Activated CD8-positive, alpha-beta T cell treated with anti-CD3 and anti-CD28 coated beads, Interleukin-2, amount 10 ng/mL, durations not matched to agents 7 days and 5 days (primary cell): ENCODE results near the gene CEP104. TPM values are rescaled to one million over a fixed set of nuclear protein-coding genes. Genes with fewer than 3 reads are reported as not detected.
A peak's percentile ranks its signal among the peaks of the same experiment; 100 is the strongest.

Experiments used
- ATAC-seq: fragments of 150-1000 bp; cut with Tn5 transposase; one replicate; pipeline ENCODE4 v1.10.0; 2021; ENCODE audit warnings: moderate library complexity
- CTCF ChIA-PET: fragments of 350-600 bp; sonication (Branson Sonifier 250); formaldehyde crosslinking; loops from one replicate; lab custom pipeline; 2021; ENCODE audit warnings: antibody characterized with exemption; lab: Charles Lee
- POLR2A ChIA-PET: fragments of 350-600 bp; sonication (Branson Sonifier 250); formaldehyde crosslinking; loops from one replicate; lab custom pipeline; 2021; ENCODE audit warnings: antibody characterized with exemption; lab: Charles Lee
- DNase-seq: peaks from one replicate; pipeline ENCODE4 v3.0.0-alpha.2; 2020
- H3K27ac Mint-ChIP-seq: one replicate; pipeline ENCODE4 v1.8.0; 2021; ENCODE audit warnings: mild to moderate bottlenecking, mixed read lengths
- H3K27me3 Mint-ChIP-seq: one replicate; pipeline ENCODE4 v1.8.0; 2021; ENCODE audit warnings: low read depth, mixed read lengths
- H3K36me3 Mint-ChIP-seq: one replicate; pipeline ENCODE4 v1.8.0; 2021; ENCODE audit warnings: low read depth, mixed read lengths
- H3K4me1 Mint-ChIP-seq: one replicate; pipeline ENCODE4 v1.8.0; 2021; ENCODE audit warnings: low read depth, mixed read lengths
- H3K4me3 Mint-ChIP-seq: one replicate; pipeline ENCODE4 v1.8.0; 2021; ENCODE audit warnings: mild to moderate bottlenecking, mixed read lengths
- H3K9me3 Mint-ChIP-seq: one replicate; pipeline ENCODE4 v1.8.0; 2022; ENCODE audit warnings: mixed read lengths; ENCODE audit not compliant: insufficient read depth
- total RNA-seq, 2 experiments: library from RNA; stranded (reverse); gene quantifications; one replicate each; pipeline ENCODE4 v1.2.3, GENCODE V29; 2021

Gene CEP104
- total RNA-seq, 2 experiments from 2014 or later, result 41.2 to 47.0 TPM

- DNase-seq (no peak), ATAC-seq (no peak)
- ChIA-PET POLR2A (no interaction called here), CTCF (interaction anchor here (1.5 kb wide), 1 partner anchor 14 kb away, joined by 4 read pairs; no protein-coding TSS in a partner anchor)
- H3K27ac Mint-ChIP-seq, result no peak overlapping the region
- peaks cover 41% of the 10 kb centered on the region for H3K4me1 Mint-ChIP-seq
- H3K36me3 Mint-ChIP-seq, result peaks cover 20% of the 10 kb centered on the region
- H3K9me3 Mint-ChIP-seq, result no peaks in the 10 kb centered on the region
- H3K27me3 Mint-ChIP-seq, result no peaks in the 10 kb centered on the region
- no peak overlapping the region for H3K4me3 Mint-ChIP-seq
Measured at GRCh38 chr1:3789421-3790300, 67.3 kb downstream of the CEP104 start.

- Mint-ChIP-seq H3K36me3 (peaks cover 27% of the 10 kb centered on the region), H3K27ac (no peak overlapping the region), H3K4me3 (no peak overlapping the region), H3K4me1 (peaks cover 35% of the 10 kb centered on the region), H3K9me3 (no peaks in the 10 kb centered on the region), H3K27me3 (no peaks in the 10 kb centered on the region)
- POLR2A ChIA-PET, result no interaction called here
- ATAC-seq, result no peak
- CTCF ChIA-PET, result no interaction called here
- DNase-seq, result no peak
Measured at GRCh38 chr1:3788756-3789420, 68.1 kb downstream of the CEP104 start.

GRCh38 chr1:3787745-3788605, 69.0 kb downstream of the CEP104 start:
- H3K27ac Mint-ChIP-seq, result peak overlapping the region; percentile 60
- H3K4me3 Mint-ChIP-seq, result no peak overlapping the region
- no peaks in the 10 kb centered on the region for H3K27me3 Mint-ChIP-seq
- POLR2A ChIA-PET, result no interaction called here
- H3K9me3 Mint-ChIP-seq, result no peaks in the 10 kb centered on the region
- no peak for ATAC-seq
- peaks cover 30% of the 10 kb centered on the region for H3K36me3 Mint-ChIP-seq
- CTCF ChIA-PET, result no interaction called here
- H3K4me1 Mint-ChIP-seq, result peaks cover 26% of the 10 kb centered on the region
- no peak for DNase-seq

- DNase-seq, result peak; percentile 32
- Mint-ChIP-seq H3K4me1 (peaks cover 21% of the 10 kb centered on the region), H3K4me3 (no peak overlapping the region), H3K36me3 (peaks cover 32% of the 10 kb centered on the region), H3K9me3 (no peaks in the 10 kb centered on the region), H3K27me3 (no peaks in the 10 kb centered on the region), H3K27ac (no peak overlapping the region)
- ChIA-PET POLR2A (no interaction called here), CTCF (no interaction called here)
- peak; percentile 54 for ATAC-seq
Measured at GRCh38 chr1:3787349-3787715, 69.7 kb downstream of the CEP104 start.

- Mint-ChIP-seq H3K4me3 (no peak overlapping the region), H3K36me3 (peaks cover 33% of the 10 kb centered on the region), H3K4me1 (peaks cover 21% of the 10 kb centered on the region), H3K27ac (no peak overlapping the region), H3K9me3 (no peaks in the 10 kb centered on the region), H3K27me3 (no peaks in the 10 kb centered on the region)
- CTCF ChIA-PET, result interaction anchor here (1.4 kb wide), 1 partner anchor 9 kb away, joined by 7 read pairs; the partner anchor contains the start of gene LRRC47
- ATAC-seq (no peak), DNase-seq (no peak)
- POLR2A ChIA-PET, result interaction anchor here (1.5 kb wide), 1 partner anchor 9 kb away, joined by 5 read pairs; the partner anchor contains the start of gene LRRC47
Measured at GRCh38 chr1:3786468-3787348, 70.3 kb downstream of the CEP104 start.

GRCh38 chr1:3785456-3786157, 71.4 kb downstream of the CEP104 start:
- Mint-ChIP-seq H3K36me3 (peaks cover 41% of the 10 kb centered on the region), H3K4me1 (peaks cover 21% of the 10 kb centered on the region), H3K27ac (no peak overlapping the region), H3K4me3 (no peak overlapping the region), H3K27me3 (no peaks in the 10 kb centered on the region), H3K9me3 (no peaks in the 10 kb centered on the region)
- ATAC-seq, result no peak
- no peak for DNase-seq
- CTCF ChIA-PET, result interaction anchor here (1.4 kb wide), 1 partner anchor 10 kb away, joined by 7 read pairs; the partner anchor contains the start of gene LRRC47
- POLR2A ChIA-PET, result interaction anchor here (1.5 kb wide), 1 partner anchor 10 kb away, joined by 5 read pairs; the partner anchor contains the start of gene LRRC47

GRCh38 chr1:3785045-3785444, 72.0 kb downstream of the CEP104 start:
- ATAC-seq, result no peak
- H3K36me3 Mint-ChIP-seq, result peaks cover 46% of the 10 kb centered on the region
- H3K9me3 Mint-ChIP-seq, result no peaks in the 10 kb centered on the region
- no peaks in the 10 kb centered on the region for H3K27me3 Mint-ChIP-seq
- no peak overlapping the region for H3K4me3 Mint-ChIP-seq
- no peak for DNase-seq
- no peak overlapping the region for H3K27ac Mint-ChIP-seq
- ChIA-PET POLR2A (interaction anchor here (0.7 kb wide), 1 partner anchor 33 kb away, joined by 3 read pairs; the partner anchor contains the start of gene CCDC27), CTCF (interaction anchor here (1.4 kb wide), 1 partner anchor 11 kb away, joined by 7 read pairs; the partner anchor contains the start of gene LRRC47)
- peaks cover 21% of the 10 kb centered on the region for H3K4me1 Mint-ChIP-seq

- H3K4me3 Mint-ChIP-seq, result no peak overlapping the region
- no peaks in the 10 kb centered on the region for H3K27me3 Mint-ChIP-seq
- ChIA-PET POLR2A (interaction anchor here (0.7 to 1.7 kb wide), 2 partner anchors 10 to 31 kb away, joined by 3 to 5 read pairs; partner anchors contain the start of gene CCDC27), CTCF (interaction anchor here (1.1 kb wide), 1 partner anchor 12 kb away, joined by 3 read pairs; the partner anchor contains the start of gene LRRC47)
- peaks cover 54% of the 10 kb centered on the region for H3K36me3 Mint-ChIP-seq
- peaks cover 13% of the 10 kb centered on the region for H3K4me1 Mint-ChIP-seq
- no peak for DNase-seq
- H3K27ac Mint-ChIP-seq, result no peak overlapping the region
- ATAC-seq, result no peak
- no peaks in the 10 kb centered on the region for H3K9me3 Mint-ChIP-seq
Measured at GRCh38 chr1:3783651-3784474, 73.1 kb downstream of the CEP104 start.

- no peaks in the 10 kb centered on the region for H3K27me3 Mint-ChIP-seq
- H3K4me1 Mint-ChIP-seq, result no peaks in the 10 kb centered on the region
- ChIA-PET CTCF (no interaction called here), POLR2A (no interaction called here)
- H3K36me3 Mint-ChIP-seq, result peaks cover 47% of the 10 kb centered on the region
- ATAC-seq, result no peak
- H3K9me3 Mint-ChIP-seq, result no peaks in the 10 kb centered on the region
- DNase-seq, result no peak
- no peak overlapping the region for H3K27ac Mint-ChIP-seq
- H3K4me3 Mint-ChIP-seq, result no peak overlapping the region
Measured at GRCh38 chr1:3780901-3781300, 76.1 kb downstream of the CEP104 start.
